Fibroblast of villous mesenchyme (primary cell): Measurements from ENCODE around the gene SLC24A4. TPM values are rescaled to one million over a fixed set of nuclear protein-coding genes. Genes with fewer than 3 reads are reported as not detected.

ENCODE experiments used
- DNase-seq: peaks from one replicate; pipeline ENCODE4 v3.0.0-alpha.2; 2010; ENCODE audit warnings: low read depth
- H3K4me3 ChIP-seq: 2 replicates; pipeline ENCODE4 v1.5.1; 2011; ENCODE audit warnings: low read depth, mild to moderate bottlenecking, low read length
- CTCF ChIP-seq: IDR thresholded peaks from 2 replicates; pipeline ENCODE4 v1.5.1; 2012; ENCODE audit warnings: low read depth, mild to moderate bottlenecking, low read length; ENCODE audit not compliant: insufficient read depth
- total RNA-seq: library from RNA; depleted of rRNA; stranded (reverse); fragments of >200 nt; gene quantifications from 2 replicates; pipeline ENCODE4 v1.2.3, GENCODE V29; 2012

The SLC24A4 gene
- total RNA-seq, 1 donor, result not detected

- DNase-seq, result peak; percentile 68
- TF ChIP-seq CTCF, result no peak
- H3K4me3 ChIP-seq, result peak within 1 kb of the TSS; percentile 70
Observed at GRCh38 chr14:92513204-92513965, 190.4 kb downstream of the SLC24A4 start, which contains the start of gene RIN3. RIN3 (plus strand) TSS chr14:92513781; CDS start chr14:92513933, 152 bp downstream.

DNA sequence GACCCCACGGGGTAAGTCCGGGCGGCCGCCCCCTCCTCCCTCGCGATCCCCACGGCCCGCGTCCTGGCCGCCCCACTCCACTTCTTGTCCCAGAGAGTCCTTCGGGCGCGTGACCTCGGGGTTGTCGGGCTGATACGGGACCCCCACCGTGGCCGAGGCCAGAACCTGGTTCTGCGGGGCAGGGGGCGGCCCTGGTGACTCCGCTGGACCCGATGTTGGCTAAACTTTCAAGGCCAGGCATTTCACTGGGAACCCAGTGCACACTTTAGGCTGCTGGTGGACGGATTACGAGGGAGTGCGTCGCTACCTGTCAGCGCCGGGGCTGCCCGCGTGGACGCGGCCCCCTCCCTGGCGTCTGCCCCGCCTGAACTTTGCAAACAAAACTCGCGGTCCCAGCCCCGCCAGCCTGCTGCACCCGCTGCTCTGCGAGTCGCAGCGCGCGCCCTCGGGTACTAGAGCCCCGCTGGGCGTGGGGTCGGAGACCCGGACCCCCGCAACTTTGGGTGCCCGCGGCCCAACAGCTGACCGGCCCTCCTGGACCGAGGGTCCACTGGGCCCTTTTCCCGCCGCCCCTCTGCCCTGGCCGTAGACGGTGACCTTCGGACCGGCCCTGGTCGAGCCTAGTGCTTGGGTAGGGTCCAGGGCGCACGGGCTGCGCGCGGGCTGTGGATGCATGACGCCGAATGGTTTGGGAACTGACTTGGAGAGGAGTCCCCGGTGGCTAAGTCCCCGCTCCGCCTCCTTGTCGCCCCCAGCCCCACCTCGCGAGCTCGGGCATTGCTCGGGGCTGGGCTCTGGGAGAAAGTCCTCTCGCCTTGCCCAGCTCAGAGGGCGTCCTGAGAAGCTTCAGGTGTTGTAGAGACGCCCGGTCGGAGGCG is 191.2 kb downstream of the SLC24A4 start:
- H3K4me3 ChIP-seq, result peak overlapping the region; percentile 70
- peak; percentile 37 for DNase-seq
- no peak for TF ChIP-seq CTCF

GRCh38 chr14:92514844-92515514 is 192.0 kb downstream of the SLC24A4 start:
- TF ChIP-seq CTCF, result no peak
- no peak for DNase-seq
- peak overlapping the region; percentile 70 for H3K4me3 ChIP-seq

GRCh38 chr14:92515546-92516343 is 192.8 kb downstream of the SLC24A4 start:
- TF ChIP-seq CTCF, result no peak
- DNase-seq, result no peak
- no peak overlapping the region for H3K4me3 ChIP-seq

DNA sequence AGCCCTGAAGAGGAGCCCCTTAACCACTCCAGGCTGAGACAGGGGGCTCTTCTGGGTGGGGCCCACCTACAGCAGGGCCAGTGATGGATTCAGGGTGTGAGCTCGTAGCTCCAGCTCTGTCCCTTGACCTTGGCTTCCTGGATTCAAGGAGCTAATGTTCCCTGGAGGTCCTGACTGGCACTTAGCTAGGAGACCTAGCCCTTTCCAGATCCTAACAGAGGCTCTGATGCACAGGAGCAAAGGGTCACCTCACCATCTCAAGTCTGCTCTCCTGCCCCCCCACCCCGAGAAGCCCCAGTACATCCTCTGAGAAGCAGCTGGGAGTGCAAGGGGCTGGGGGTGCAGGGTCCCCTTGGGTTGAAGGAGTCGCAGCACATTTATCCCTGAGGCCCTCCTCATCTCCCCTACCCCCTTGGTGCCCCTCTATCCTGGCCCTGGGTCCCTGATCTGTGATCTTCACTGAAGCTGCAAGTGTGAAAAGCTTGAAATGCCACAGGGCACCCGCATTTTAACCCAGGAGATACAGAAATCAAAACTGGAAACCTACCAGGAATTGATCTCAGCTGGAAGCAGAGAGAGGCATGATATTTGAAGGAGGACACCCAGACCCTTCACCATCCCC is 193.5 kb downstream of the SLC24A4 start:
- H3K4me3 ChIP-seq, result no peak overlapping the region
- DNase-seq, result no peak
- no peak for TF ChIP-seq CTCF
